HepG2 (cell line): ENCODE results near the gene PKM. TPM values are rescaled to one million over a fixed set of nuclear protein-coding genes. Genes with fewer than 3 reads are reported as not detected.

ENCODE experiments used
- ATAD3A ChIP-seq: sonication (generic); formaldehyde crosslinking; IDR thresholded peaks from 2 replicates; pipeline ENCODE4 v1.4.0; 2020; ENCODE audit warnings: missing genetic modification reagents
- BCL6 ChIP-seq: IDR thresholded peaks from 2 replicates; pipeline ENCODE4 v1.6.1; 2016; ENCODE audit warnings: missing genetic modification reagents, missing compliant biosample characterization
- CAMTA2 ChIP-seq: sonication (generic); formaldehyde crosslinking; IDR thresholded peaks from 2 replicates; pipeline ENCODE4 v1.4.0; 2020; ENCODE audit warnings: mild to moderate bottlenecking, missing genetic modification reagents, borderline replicate concordance
- EP300 ChIP-seq, 3 experiments: sonication (generic) in 1 of 3; formaldehyde crosslinking in 1 of 3; IDR thresholded peaks; 2 replicates each; pipeline versions ENCODE4 v1.5.1 to v1.6.1; 2011 to 2020; ENCODE audit warnings: low read depth in 2 of 3, low read length in 2 of 3, borderline replicate concordance in 1 of 3, improper control_type of control experiment in 1 of 3, mild to moderate bottlenecking in 1 of 3, missing genetic modification reagents in 1 of 3, moderate library complexity in 1 of 3
- GPN1 ChIP-seq: sonication (generic); formaldehyde crosslinking; IDR thresholded peaks from 2 replicates; pipeline ENCODE4 v1.5.1; 2020; ENCODE audit warnings: missing genetic modification reagents, borderline replicate concordance
- HCFC1 ChIP-seq: fragments of 150-350 bp; IDR thresholded peaks from 2 replicates; pipeline ENCODE4 v1.6.1; 2014; ENCODE audit warnings: low read depth, low read length
- KDM6A ChIP-seq: IDR thresholded peaks from 2 replicates; pipeline ENCODE4 v1.6.1; 2016; ENCODE audit warnings: low read depth
- NONO ChIP-seq, 2 experiments: fragments of 450-650 bp in 1 of 2; sonication (generic) in 1 of 2; formaldehyde crosslinking in 1 of 2; IDR thresholded peaks in 1 of 2; conservative IDR thresholded peaks in 1 of 2; 2 replicates each; pipeline versions ENCODE4 v1.6.1 to v1.8.0; 2017 to 2022; ENCODE audit warnings: mild to moderate bottlenecking in 1 of 2, missing genetic modification reagents in 1 of 2, moderate library complexity in 1 of 2
- NR2F1 ChIP-seq, 2 experiments: fragments of 450-650 bp in 1 of 2; formaldehyde crosslinking in 1 of 2; IDR thresholded peaks; 2 replicates each; pipeline versions ENCODE4 v1.5.0 to v1.6.1; 2016 to 2020; ENCODE audit warnings: mild to moderate bottlenecking in 1 of 2, missing compliant biosample characterization in 1 of 2, missing genetic modification reagents in 1 of 2, moderate library complexity in 1 of 2
- RCOR2 ChIP-seq: IDR thresholded peaks from 2 replicates; pipeline ENCODE4 v1.6.1; 2016; ENCODE audit warnings: missing biosample characterization, missing genetic modification reagents
- SIX1 ChIP-seq: sonication (generic); formaldehyde crosslinking; IDR thresholded peaks from 2 replicates; pipeline ENCODE4 v1.4.0; 2020; ENCODE audit warnings: missing genetic modification reagents, borderline replicate concordance
- TEAD3 ChIP-seq: optimal IDR thresholded peaks from 2 replicates; pipeline ENCODE3; 2016; ENCODE audit warnings: borderline replicate concordance
- ZFP36 ChIP-seq: fragments of 150-350 bp; IDR thresholded peaks from 2 replicates; pipeline ENCODE4 v1.6.1; 2018; ENCODE audit warnings: borderline replicate concordance, low read length, low read depth; ENCODE audit not compliant: partially characterized antibody
- ZNF10 ChIP-seq: sonication (generic); formaldehyde crosslinking; IDR thresholded peaks from 2 replicates; pipeline ENCODE4 v1.4.0; 2020; ENCODE audit warnings: mild to moderate bottlenecking, low read depth, missing genetic modification reagents, borderline replicate concordance
- ZNF234 ChIP-seq: sonication (generic); formaldehyde crosslinking; conservative IDR thresholded peaks from 2 replicates; pipeline ENCODE4 v1.5.1; 2020; ENCODE audit warnings: mild to moderate bottlenecking, missing genetic modification reagents
- ZNF256 ChIP-seq: sonication (generic); formaldehyde crosslinking; conservative IDR thresholded peaks from 2 replicates; pipeline ENCODE4 v1.4.0; 2020; ENCODE audit warnings: missing genetic modification reagents
- ZNF282 ChIP-seq: fragments of 450-650 bp; IDR thresholded peaks from 2 replicates; pipeline ENCODE4 v1.6.1; 2018; ENCODE audit not compliant: partially characterized antibody
- ZNF619 ChIP-seq: sonication (generic); formaldehyde crosslinking; IDR thresholded peaks from 2 replicates; pipeline ENCODE4 v1.4.0; 2020; ENCODE audit warnings: mild to moderate bottlenecking, missing genetic modification reagents
- ZNF678 ChIP-seq: sonication (generic); formaldehyde crosslinking; IDR thresholded peaks from 2 replicates; pipeline ENCODE4 v1.4.0; 2020; ENCODE audit warnings: mild to moderate bottlenecking, missing genetic modification reagents
- ZNF772 ChIP-seq: sonication (generic); formaldehyde crosslinking; IDR thresholded peaks from 2 replicates; pipeline ENCODE4 v1.5.0; 2020; ENCODE audit warnings: mild to moderate bottlenecking, missing genetic modification reagents
- ZNF879 ChIP-seq: sonication (generic); formaldehyde crosslinking; IDR thresholded peaks from 2 replicates; pipeline ENCODE4 v1.8.1; 2023; ENCODE audit warnings: missing genetic modification reagents
- ZSCAN25 ChIP-seq: sonication (generic); formaldehyde crosslinking; IDR thresholded peaks from 2 replicates; pipeline ENCODE4 v1.8.0; 2022; ENCODE audit warnings: mild to moderate bottlenecking, missing genetic modification reagents
- polyA plus RNA-seq, 8 experiments: library from polyadenylated mRNA; depleted of rRNA in 3 of 8; stranded (reverse) in 7 of 8; unstranded in 1 of 8; fragments of >200 nt; fragmentation: Illumina TruSeq in 4 of 8; extraction: Trizol in 4 of 8; gene quantifications; 2 replicates each; pipeline versions ENCODE4 v1.2.1 to v1.2.3, GENCODE V29; 2011 to 2016; ENCODE audit warnings: low read depth in 4 of 8, missing spikeins in 1 of 8, mixed read lengths in 1 of 8; ENCODE audit not compliant: insufficient read depth in 1 of 8
- total RNA-seq, 5 experiments: library from RNA; depleted of rRNA; stranded (reverse); fragments of >200 nt; fragmentation: Illumina TruSeq; extraction: Trizol; gene quantifications; 2 replicates each; pipeline ENCODE4 v1.2.3, GENCODE V29; 2016; ENCODE audit warnings: low read depth in 1 of 5
- TF ChIP-seq, protein P1 (sequence below): sonication (generic); formaldehyde crosslinking; IDR thresholded peaks from 2 replicates; pipeline ENCODE4 v1.5.0; 2020; ENCODE audit warnings: mild to moderate bottlenecking, low read depth, missing genetic modification reagents, borderline replicate concordance
- TF ChIP-seq, protein P2 (sequence below): sonication (generic); formaldehyde crosslinking; IDR thresholded peaks from 2 replicates; pipeline ENCODE4 v1.8.0; 2022; ENCODE audit warnings: missing genetic modification reagents, mild to moderate bottlenecking, borderline replicate concordance
- TF ChIP-seq, protein P3 (sequence below): sonication (generic); formaldehyde crosslinking; IDR thresholded peaks from 2 replicates; pipeline ENCODE4 v1.4.0; 2020; ENCODE audit warnings: missing genetic modification reagents
- TF ChIP-seq, protein P4 (sequence below): sonication (generic); formaldehyde crosslinking; IDR thresholded peaks from 2 replicates; pipeline ENCODE4 v1.4.0; 2020; ENCODE audit warnings: missing genetic modification reagents

The PKM gene
- total and polyA plus RNA-seq, 2 of the 13 experiments (the other 11 are each of a cell fraction or from before 2014, with no cell fraction given) = 488 to 780 TPM

DNA sequence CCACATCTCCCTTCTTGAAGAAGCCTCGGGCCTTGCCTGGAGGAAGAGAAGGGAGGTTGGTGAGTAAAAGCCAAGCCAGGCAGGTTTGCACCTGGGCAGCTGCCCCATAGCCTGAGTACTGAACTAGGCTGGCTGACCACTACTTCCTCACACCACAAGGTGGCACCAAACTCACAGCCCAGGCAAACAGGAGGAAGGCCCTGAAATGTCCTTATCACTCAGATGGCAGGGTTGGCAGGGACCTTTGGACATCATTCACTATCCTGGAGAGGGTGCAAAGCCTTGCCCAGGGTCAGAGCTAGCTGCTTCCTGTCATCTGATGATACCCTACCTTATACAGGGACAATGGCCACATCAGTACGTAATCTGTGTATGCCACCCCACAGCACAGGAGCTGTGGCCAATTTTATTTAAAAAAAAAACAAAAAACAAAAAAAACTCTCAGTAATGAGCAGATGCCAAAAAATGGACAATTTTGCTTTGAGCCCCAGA lies 31.2 kb downstream of the PKM start (continued):
- TF ChIP-seq, protein P1, sequence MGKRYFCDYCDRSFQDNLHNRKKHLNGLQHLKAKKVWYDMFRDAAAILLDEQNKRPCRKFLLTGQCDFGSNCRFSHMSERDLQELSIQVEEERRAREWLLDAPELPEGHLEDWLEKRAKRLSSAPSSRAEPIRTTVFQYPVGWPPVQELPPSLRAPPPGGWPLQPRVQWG (CRISPR knock-in tag) = no peak
- TF ChIP-seq HCFC1 (no peak), KDM6A (CRISPR knock-in tag) (no peak), ZNF619 (CRISPR knock-in tag) (no peak), CAMTA2 (no peak), ZNF256 (CRISPR knock-in tag) (no peak), ZSCAN25 (no peak), ATAD3A (no peak), EP300 (IDR thresholded peaks at IDR 0.05; ENCODE audit: low read depth in 2 of 2, low read length in 2 of 2) (0 out of 4 replicates have a peak, but pooled peaks of 1 of the 2 experiments have one; percentile 11), EP300 (CRISPR knock-in tag; IDR thresholded peaks at IDR 0.05; ENCODE audit: borderline replicate concordance) (no peak), SIX1 (CRISPR knock-in tag) (no peak), ZNF678 (CRISPR knock-in tag) (no peak), ZNF234 (CRISPR knock-in tag) (no peak), ZNF772 (CRISPR knock-in tag) (no peak), BCL6 (CRISPR knock-in tag) (no peak), ZFP36 (no peak), RCOR2 (CRISPR knock-in tag) (no peak), ZNF10 (CRISPR knock-in tag) (no peak), ZNF879 (CRISPR knock-in tag) (no peak), NR2F1 (CRISPR knock-in tag; IDR thresholded peaks at IDR 0.05) (no peak), ZNF282 (no peak), NONO (IDR thresholded peaks at IDR 0.05) (no peak), NONO (CRISPR knock-in tag; conservative IDR thresholded peaks at IDR 0.05) (no peak), GPN1 (CRISPR knock-in tag) (no peak), TEAD3 (CRISPR knock-in tag) (peak; percentile 36)
- TF ChIP-seq, protein P2, sequence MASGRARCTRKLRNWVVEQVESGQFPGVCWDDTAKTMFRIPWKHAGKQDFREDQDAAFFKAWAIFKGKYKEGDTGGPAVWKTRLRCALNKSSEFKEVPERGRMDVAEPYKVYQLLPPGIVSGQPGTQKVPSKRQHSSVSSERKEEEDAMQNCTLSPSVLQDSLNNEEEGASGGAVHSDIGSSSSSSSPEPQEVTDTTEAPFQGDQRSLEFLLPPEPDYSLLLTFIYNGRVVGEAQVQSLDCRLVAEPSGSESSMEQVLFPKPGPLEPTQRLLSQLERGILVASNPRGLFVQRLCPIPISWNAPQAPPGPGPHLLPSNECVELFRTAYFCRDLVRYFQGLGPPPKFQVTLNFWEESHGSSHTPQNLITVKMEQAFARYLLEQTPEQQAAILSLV = no peak
- TF ChIP-seq, protein P3, sequence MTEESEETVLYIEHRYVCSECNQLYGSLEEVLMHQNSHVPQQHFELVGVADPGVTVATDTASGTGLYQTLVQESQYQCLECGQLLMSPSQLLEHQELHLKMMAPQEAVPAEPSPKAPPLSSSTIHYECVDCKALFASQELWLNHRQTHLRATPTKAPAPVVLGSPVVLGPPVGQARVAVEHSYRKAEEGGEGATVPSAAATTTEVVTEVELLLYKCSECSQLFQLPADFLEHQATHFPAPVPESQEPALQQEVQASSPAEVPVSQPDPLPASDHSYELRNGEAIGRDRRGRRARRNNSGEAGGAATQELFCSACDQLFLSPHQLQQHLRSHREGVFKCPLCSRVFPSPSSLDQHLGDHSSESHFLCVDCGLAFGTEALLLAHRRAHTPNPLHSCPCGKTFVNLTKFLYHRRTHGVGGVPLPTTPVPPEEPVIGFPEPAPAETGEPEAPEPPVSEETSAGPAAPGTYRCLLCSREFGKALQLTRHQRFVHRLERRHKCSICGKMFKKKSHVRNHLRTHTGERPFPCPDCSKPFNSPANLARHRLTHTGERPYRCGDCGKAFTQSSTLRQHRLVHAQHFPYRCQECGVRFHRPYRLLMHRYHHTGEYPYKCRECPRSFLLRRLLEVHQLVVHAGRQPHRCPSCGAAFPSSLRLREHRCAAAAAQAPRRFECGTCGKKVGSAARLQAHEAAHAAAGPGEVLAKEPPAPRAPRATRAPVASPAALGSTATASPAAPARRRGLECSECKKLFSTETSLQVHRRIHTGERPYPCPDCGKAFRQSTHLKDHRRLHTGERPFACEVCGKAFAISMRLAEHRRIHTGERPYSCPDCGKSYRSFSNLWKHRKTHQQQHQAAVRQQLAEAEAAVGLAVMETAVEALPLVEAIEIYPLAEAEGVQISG = peak; percentile 11; the same call in 1 of the 2 replicates
- TF ChIP-seq, protein P4, sequence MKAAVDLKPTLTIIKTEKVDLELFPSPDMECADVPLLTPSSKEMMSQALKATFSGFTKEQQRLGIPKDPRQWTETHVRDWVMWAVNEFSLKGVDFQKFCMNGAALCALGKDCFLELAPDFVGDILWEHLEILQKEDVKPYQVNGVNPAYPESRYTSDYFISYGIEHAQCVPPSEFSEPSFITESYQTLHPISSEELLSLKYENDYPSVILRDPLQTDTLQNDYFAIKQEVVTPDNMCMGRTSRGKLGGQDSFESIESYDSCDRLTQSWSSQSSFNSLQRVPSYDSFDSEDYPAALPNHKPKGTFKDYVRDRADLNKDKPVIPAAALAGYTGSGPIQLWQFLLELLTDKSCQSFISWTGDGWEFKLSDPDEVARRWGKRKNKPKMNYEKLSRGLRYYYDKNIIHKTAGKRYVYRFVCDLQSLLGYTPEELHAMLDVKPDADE (CRISPR knock-in tag) = no peak
